22Rv1 (cell line): ENCODE measurements around the gene IPPK.

Experiments used
- ZFX ChIP-seq: fragments of 450-650 bp; IDR thresholded peaks from 2 replicates; pipeline ENCODE4 v1.6.1; 2017; ENCODE audit warnings: antibody characterized with exemption, borderline replicate concordance
- TF ChIP-seq, protein P1 (sequence below): fragments of 450-650 bp; IDR thresholded peaks from 2 replicates; pipeline ENCODE4 v1.5.1; 2017; ENCODE audit warnings: mild to moderate bottlenecking

DNA sequence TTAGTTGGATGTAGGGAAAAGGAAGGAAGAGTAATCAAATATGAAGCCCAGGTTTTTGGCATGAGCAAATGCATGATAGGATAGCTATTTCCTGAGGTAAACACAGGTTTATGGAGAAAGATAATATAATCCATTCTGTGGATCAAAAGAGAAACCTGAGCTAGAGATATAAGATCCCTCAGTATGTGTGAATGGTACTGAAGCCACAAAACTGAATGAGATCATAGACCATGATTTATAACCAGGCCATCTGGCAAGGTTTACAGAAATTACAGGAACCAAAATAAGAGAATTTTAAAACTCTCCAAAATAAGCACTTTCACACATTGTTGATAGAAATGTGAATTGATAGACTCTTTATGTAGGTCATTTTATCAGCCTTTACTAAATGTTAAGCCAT lies 105.4 kb downstream of the IPPK start:
- TF ChIP-seq, protein P1, sequence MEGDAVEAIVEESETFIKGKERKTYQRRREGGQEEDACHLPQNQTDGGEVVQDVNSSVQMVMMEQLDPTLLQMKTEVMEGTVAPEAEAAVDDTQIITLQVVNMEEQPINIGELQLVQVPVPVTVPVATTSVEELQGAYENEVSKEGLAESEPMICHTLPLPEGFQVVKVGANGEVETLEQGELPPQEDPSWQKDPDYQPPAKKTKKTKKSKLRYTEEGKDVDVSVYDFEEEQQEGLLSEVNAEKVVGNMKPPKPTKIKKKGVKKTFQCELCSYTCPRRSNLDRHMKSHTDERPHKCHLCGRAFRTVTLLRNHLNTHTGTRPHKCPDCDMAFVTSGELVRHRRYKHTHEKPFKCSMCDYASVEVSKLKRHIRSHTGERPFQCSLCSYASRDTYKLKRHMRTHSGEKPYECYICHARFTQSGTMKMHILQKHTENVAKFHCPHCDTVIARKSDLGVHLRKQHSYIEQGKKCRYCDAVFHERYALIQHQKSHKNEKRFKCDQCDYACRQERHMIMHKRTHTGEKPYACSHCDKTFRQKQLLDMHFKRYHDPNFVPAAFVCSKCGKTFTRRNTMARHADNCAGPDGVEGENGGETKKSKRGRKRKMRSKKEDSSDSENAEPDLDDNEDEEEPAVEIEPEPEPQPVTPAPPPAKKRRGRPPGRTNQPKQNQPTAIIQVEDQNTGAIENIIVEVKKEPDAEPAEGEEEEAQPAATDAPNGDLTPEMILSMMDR = no peak
- no peak for TF ChIP-seq ZFX
